Measurements from ENCODE around the gene TOP3B. TPM values are rescaled to one million over a fixed set of nuclear protein-coding genes. Genes with fewer than 3 reads are reported as not detected.

TOP3B gene
- polyA plus RNA-seq, 3 donors, result 9.0 to 31.9 (median 9.5) TPM

DNA sequence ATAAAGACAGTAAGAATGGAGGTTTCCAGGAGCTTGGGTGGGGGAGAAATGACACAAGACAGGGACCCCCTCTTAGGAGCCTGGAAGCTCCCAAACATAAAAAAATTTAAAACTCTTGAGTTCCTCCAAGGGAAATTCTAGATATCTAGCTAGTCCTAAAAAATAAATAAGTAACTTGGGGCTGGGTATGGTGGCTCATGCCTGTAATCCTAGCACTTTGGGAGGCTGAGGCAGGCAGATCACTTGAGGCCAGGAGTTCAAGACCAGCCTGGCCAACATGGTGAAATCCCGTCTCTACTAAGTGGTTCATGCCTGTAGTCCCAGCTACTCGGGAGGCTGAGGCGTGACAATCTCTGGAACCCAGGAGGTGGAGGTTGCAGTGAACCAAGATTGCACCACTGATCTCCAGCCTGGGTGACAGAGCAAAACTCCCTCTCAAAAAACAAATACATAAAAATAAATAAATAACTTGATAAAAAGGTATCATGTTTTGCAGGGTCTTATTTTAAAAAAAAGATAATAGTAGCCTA lies 20.0 kb upstream of the TOP3B start:
- Mint-ChIP-seq H3K27me3 (ENCODE audit: low read depth in 3 of 3) (peaks cover 3 to 7% (median 6%) of the 10 kb centered on the region in 3 donors), H3K36me3 (no peaks in the 10 kb centered on the region), H3K4me1 (no peaks in the 10 kb centered on the region), H3K27ac (no peak overlapping the region), H3K4me3 (no peak overlapping the region), H3K9me3 (peaks cover 0 to 2% (median 0%) of the 10 kb centered on the region in 7 donors)
- DNase-seq, result no peak
- Histone ChIP-seq H3K4me3 (replicated peaks in 1 of 3; ENCODE audit: low read depth in 2 of 3, low read length in 3 of 3) (no peak overlapping the region), H2AFZ (ENCODE audit: insufficient read depth, low read depth, low read length, poor library complexity, severe bottlenecking) (no peak overlapping the region), H3K9me3 (replicated peaks in 1 of 2; ENCODE audit: control insufficient read depth in 1 of 2, insufficient read depth in 1 of 2, low read length in 2 of 2) (no peaks in the 10 kb centered on the region), H3K27ac (ENCODE audit: low read depth in 1 of 2, low read length in 2 of 2) (no peak overlapping the region), H3K9ac (ENCODE audit: insufficient read depth, low read length, poor library complexity, severe bottlenecking) (no peak overlapping the region), H3K27me3 (ENCODE audit: control insufficient read depth in 2 of 2, insufficient read depth in 2 of 2, low read length in 2 of 2) (no peaks in the 10 kb centered on the region), H4K20me1 (ENCODE audit: insufficient read depth, low read length) (no peaks in the 10 kb centered on the region), H3K36me3 (replicated peaks in 1 of 2; ENCODE audit: control insufficient read depth in 1 of 2, insufficient read depth in 2 of 2, low read length in 2 of 2) (no peaks in the 10 kb centered on the region), H3K4me1 (ENCODE audit: control insufficient read depth in 1 of 2, insufficient read depth in 2 of 2, low read length in 2 of 2) (no peaks in the 10 kb centered on the region), H3K4me2 (replicated peaks; ENCODE audit: extremely low read depth, low read length, poor library complexity, severe bottlenecking) (no peak overlapping the region), H3K79me2 (ENCODE audit: insufficient read depth, low read length) (no peaks in the 10 kb centered on the region)
- WGBS (ENCODE audit: insufficient coverage), result 100% methylated on average over 3 of the region's 3 CpGs
- intact Hi-C loops (cut with micrococcal nuclease), result no loop called here
- TF ChIP-seq, protein P1, sequence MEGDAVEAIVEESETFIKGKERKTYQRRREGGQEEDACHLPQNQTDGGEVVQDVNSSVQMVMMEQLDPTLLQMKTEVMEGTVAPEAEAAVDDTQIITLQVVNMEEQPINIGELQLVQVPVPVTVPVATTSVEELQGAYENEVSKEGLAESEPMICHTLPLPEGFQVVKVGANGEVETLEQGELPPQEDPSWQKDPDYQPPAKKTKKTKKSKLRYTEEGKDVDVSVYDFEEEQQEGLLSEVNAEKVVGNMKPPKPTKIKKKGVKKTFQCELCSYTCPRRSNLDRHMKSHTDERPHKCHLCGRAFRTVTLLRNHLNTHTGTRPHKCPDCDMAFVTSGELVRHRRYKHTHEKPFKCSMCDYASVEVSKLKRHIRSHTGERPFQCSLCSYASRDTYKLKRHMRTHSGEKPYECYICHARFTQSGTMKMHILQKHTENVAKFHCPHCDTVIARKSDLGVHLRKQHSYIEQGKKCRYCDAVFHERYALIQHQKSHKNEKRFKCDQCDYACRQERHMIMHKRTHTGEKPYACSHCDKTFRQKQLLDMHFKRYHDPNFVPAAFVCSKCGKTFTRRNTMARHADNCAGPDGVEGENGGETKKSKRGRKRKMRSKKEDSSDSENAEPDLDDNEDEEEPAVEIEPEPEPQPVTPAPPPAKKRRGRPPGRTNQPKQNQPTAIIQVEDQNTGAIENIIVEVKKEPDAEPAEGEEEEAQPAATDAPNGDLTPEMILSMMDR (IDR thresholded peaks at IDR 0.05), result no peak

DNA sequence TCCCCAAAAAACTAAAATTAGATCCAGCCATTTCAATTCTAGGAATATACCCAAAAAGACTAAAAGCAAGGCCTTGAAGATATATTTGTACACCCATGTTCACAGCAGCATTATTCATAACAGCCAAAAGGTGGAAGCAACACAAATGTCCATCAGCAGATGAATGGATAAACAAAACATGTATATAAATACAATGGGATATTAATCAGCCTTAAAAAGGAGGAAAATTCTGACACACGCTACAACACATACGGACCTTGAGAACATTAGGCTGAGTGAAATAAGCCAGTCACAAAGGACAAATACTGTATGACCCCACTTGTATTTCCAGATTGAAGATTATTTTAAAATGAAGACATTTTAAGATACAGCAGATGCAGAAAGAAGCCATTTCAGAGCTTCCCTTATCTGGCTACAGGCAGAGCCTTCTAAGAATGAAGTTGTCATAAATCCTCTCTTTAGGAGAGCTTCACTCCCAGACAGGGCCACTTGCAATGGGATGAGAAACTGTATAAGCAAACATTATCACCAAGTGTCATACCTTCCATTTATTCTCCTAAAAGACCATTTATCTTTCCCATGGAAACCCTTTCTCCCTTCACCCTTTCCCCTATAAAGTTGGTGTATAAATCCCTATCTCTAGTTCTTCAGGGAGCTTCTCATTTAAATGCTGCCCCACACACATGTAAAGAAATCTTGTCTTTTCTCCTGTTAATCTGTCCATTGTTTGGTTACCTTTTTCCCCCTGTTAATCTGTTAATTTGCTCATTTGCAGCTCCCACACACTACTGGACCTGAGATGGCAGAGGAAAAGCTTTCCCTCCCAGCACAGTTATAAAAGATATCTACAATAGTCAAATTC lies 19.3 kb upstream of the TOP3B start:
- H3K27ac ChIP-seq (ENCODE audit: low read depth in 1 of 2, low read length in 2 of 2), result no peak overlapping the region
- no peak overlapping the region for H3K4me3 Mint-ChIP-seq
- TF ChIP-seq, protein P1 (IDR thresholded peaks at IDR 0.05), result no peak
- no peak overlapping the region for H3K9ac ChIP-seq (ENCODE audit: insufficient read depth, low read length, poor library complexity, severe bottlenecking)
- H3K4me1 ChIP-seq (ENCODE audit: control insufficient read depth in 1 of 2, insufficient read depth in 2 of 2, low read length in 2 of 2), result no peaks in the 10 kb centered on the region
- WGBS (ENCODE audit: insufficient coverage), result no CpG with 5 or more reads among the region's 2 CpGs
- H3K27me3 Mint-ChIP-seq (ENCODE audit: low read depth in 3 of 3), result peaks cover 3 to 9% (median 7%) of the 10 kb centered on the region in 3 donors
- no peaks in the 10 kb centered on the region for H4K20me1 ChIP-seq (ENCODE audit: insufficient read depth, low read length)
- H3K9me3 Mint-ChIP-seq, result peaks cover 0 to 2% (median 0%) of the 10 kb centered on the region in 7 donors
- H3K4me1 Mint-ChIP-seq, result no peaks in the 10 kb centered on the region
- H3K36me3 ChIP-seq (replicated peaks in 1 of 2; ENCODE audit: control insufficient read depth in 1 of 2, insufficient read depth in 2 of 2, low read length in 2 of 2), result no peaks in the 10 kb centered on the region
- H3K4me3 ChIP-seq (replicated peaks in 1 of 3; ENCODE audit: low read depth in 2 of 3, low read length in 3 of 3), result no peak overlapping the region
- no peaks in the 10 kb centered on the region for H3K9me3 ChIP-seq (replicated peaks in 1 of 2; ENCODE audit: control insufficient read depth in 1 of 2, insufficient read depth in 1 of 2, low read length in 2 of 2)
- no peak overlapping the region for H2AFZ ChIP-seq (ENCODE audit: insufficient read depth, low read depth, low read length, poor library complexity, severe bottlenecking)
- H3K4me2 ChIP-seq (replicated peaks; ENCODE audit: extremely low read depth, low read length, poor library complexity, severe bottlenecking), result no peak overlapping the region
- intact Hi-C loops (cut with micrococcal nuclease), result no loop called here
- H3K79me2 ChIP-seq (ENCODE audit: insufficient read depth, low read length), result no peaks in the 10 kb centered on the region
- DNase-seq, result no peak
- H3K27me3 ChIP-seq (ENCODE audit: control insufficient read depth in 2 of 2, insufficient read depth in 2 of 2, low read length in 2 of 2), result no peaks in the 10 kb centered on the region
- H3K36me3 Mint-ChIP-seq, result no peaks in the 10 kb centered on the region
- no peak overlapping the region for H3K27ac Mint-ChIP-seq
